ENCODE measurements around the gene RIPK4.

Gene RIPK4

DNA sequence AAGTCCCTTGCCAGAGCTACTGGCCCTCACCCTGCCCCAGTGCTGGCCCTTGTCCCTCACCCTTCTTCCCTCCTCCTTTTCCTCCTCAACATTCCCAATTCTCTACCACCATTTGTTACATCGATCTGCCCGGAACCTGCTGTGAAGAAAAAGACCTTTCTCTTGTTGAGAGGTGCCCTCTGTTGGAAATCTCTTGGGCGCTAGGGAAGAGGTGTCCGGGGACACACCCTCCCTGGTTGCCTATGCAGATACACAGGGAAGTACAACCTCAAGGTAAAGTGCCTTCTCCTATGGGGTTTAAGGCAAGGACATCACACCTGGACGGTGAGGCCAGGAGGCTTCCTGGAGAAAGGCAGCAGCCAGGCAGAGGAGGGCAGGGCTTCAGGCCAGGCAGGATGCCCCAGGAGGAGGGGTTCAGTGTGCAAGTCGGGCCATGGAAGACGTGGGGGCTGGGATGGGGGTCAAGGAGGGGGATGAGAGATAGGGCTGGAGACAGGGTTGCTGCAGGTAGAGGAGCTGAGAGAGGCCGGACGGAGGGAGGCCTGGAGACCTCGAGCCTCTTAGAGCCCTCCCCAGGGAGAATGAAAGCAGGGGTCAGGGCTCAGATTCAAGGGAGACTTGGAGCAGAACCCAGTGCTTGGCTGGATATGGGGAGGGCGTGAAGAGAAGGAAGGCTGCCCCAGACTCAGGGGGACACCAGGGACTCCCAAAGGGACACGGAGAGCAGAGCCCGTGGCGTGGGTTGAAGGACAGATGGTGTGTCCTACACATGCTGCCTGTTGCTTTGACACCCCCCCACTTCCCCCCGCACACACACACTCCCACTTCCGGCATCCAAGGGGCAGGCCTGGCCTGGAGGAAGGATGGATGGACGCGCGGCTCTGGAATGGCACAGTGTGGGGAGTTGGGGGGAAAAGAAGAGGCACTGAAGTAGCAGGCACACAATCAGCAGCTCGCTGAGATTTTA lies 44.5 kb downstream of the RIPK4 start:
- Histone ChIP-seq H3K27ac (no peak overlapping the region), H3K36me3 (no peaks in the 10 kb centered on the region), H3K9me3 (ENCODE audit: severe bottlenecking) (no peaks in the 10 kb centered on the region), H3K4me3 (ENCODE audit: low read depth, low read length) (no peak overlapping the region), H3K27me3 (ENCODE audit: insufficient read depth, low read depth, severe bottlenecking) (no peaks in the 10 kb centered on the region)
- DNase-seq: no peak
- TF ChIP-seq, protein P1, sequence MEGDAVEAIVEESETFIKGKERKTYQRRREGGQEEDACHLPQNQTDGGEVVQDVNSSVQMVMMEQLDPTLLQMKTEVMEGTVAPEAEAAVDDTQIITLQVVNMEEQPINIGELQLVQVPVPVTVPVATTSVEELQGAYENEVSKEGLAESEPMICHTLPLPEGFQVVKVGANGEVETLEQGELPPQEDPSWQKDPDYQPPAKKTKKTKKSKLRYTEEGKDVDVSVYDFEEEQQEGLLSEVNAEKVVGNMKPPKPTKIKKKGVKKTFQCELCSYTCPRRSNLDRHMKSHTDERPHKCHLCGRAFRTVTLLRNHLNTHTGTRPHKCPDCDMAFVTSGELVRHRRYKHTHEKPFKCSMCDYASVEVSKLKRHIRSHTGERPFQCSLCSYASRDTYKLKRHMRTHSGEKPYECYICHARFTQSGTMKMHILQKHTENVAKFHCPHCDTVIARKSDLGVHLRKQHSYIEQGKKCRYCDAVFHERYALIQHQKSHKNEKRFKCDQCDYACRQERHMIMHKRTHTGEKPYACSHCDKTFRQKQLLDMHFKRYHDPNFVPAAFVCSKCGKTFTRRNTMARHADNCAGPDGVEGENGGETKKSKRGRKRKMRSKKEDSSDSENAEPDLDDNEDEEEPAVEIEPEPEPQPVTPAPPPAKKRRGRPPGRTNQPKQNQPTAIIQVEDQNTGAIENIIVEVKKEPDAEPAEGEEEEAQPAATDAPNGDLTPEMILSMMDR (IDR thresholded peaks at IDR 0.05; ENCODE audit: low read depth, low read length): no peak

DNA sequence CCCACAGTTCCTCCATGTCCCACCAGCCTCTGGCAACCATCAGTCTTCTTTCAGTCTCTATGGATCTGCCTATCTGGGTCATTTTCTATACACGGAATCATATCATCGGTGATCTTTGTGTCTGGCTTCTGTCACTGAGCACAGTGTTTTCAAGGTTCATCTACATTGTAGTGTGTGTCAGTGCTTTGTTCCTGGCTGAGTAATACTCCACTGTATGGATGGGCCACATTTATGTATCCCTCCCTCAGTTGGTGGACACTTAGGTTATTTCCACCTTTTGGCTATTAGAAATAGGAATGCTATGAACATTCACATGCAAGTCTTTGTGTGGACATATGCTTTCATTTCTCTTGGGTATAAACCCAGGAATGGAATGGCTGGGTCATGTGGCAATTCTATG lies 46.6 kb downstream of the RIPK4 start:
- no peak overlapping the region for H3K4me3 ChIP-seq (ENCODE audit: low read depth, low read length)
- TF ChIP-seq, protein P1 (IDR thresholded peaks at IDR 0.05; ENCODE audit: low read depth, low read length): no peak
- H3K9me3 ChIP-seq (ENCODE audit: severe bottlenecking): no peaks in the 10 kb centered on the region
- H3K27me3 ChIP-seq (ENCODE audit: insufficient read depth, low read depth, severe bottlenecking): no peaks in the 10 kb centered on the region
- DNase-seq: no peak
- H3K36me3 ChIP-seq: no peaks in the 10 kb centered on the region
- no peak overlapping the region for H3K27ac ChIP-seq

- Histone ChIP-seq H3K4me3 (ENCODE audit: low read depth, low read length) (no peak overlapping the region), H3K27me3 (ENCODE audit: insufficient read depth, low read depth, severe bottlenecking) (no peaks in the 10 kb centered on the region), H3K9me3 (ENCODE audit: severe bottlenecking) (no peaks in the 10 kb centered on the region), H3K36me3 (no peaks in the 10 kb centered on the region), H3K27ac (no peak overlapping the region)
- TF ChIP-seq, protein P1 (IDR thresholded peaks at IDR 0.05; ENCODE audit: low read depth, low read length): no peak
- DNase-seq: no peak
Observed at GRCh38 chr21:41719691-41720090, 47.2 kb downstream of the RIPK4 start.

DNA sequence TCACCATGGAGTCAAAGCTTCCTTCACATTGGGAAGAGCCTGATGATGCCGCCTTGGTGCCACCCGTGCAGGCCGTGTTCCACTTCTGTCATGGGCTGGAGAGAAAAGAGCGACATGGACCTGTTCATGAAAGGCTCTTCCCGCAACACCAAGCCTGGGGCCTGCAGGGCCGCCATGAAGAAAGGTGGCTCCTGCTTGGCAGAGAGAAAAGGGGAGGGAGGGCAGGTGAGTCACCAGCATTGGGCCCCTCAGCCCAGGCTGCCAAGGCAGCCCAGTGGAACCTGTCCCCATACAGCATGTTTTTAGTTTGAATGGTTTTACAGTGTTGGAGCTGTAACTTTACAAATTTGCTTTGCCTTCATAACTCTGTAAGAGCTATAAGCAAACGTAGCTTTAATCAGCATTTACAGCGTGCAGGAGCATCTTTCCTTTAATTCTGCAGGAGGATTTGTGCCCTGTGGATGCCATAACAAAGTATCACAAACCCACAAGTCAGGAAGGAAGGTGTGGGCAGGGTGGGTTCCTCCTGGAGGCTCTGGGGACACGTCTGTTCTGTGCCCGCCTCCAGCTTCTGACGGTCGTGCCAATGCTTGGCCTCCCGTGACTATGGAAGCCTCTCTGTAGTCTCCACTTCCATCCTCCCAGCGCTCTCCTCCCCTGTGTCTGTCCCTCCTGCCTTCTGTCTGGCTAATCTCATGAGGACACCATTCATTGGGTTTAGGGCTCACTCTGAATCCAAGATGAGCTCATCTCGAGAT lies 49.1 kb downstream of the RIPK4 start:
- Histone ChIP-seq H3K36me3 (no peaks in the 10 kb centered on the region), H3K4me3 (ENCODE audit: low read depth, low read length) (no peak overlapping the region), H3K9me3 (ENCODE audit: severe bottlenecking) (no peaks in the 10 kb centered on the region), H3K27me3 (ENCODE audit: insufficient read depth, low read depth, severe bottlenecking) (no peaks in the 10 kb centered on the region), H3K27ac (no peak overlapping the region)
- TF ChIP-seq, protein P1 (IDR thresholded peaks at IDR 0.05; ENCODE audit: low read depth, low read length): no peak
- DNase-seq: no peak

DNA sequence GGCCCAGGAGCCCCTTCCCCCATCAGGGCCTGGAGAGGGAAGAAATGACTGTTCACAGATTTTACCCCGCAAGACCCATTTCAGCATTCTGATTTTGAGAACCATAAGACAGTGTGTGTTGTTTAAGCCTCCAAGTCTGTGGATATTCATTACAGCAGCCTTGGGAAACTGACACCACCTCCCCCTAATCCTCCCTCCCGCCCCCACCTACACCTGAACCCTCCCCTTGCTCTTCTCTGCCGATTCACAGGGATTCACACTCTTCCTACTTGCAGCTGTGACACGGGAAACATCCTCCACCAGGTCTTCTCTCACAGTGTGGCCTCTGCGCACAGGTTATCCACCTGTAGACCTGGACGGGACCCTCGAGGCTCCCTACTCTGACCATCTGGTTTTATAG lies 50.1 kb downstream of the RIPK4 start:
- Histone ChIP-seq H3K9me3 (ENCODE audit: severe bottlenecking) (no peaks in the 10 kb centered on the region), H3K27me3 (ENCODE audit: insufficient read depth, low read depth, severe bottlenecking) (no peaks in the 10 kb centered on the region), H3K4me3 (ENCODE audit: low read depth, low read length) (no peak overlapping the region), H3K36me3 (no peaks in the 10 kb centered on the region), H3K27ac (no peak overlapping the region)
- DNase-seq: no peak
- TF ChIP-seq, protein P1 (IDR thresholded peaks at IDR 0.05; ENCODE audit: low read depth, low read length): no peak
